ENCODE results near the gene DRC3. TPM values are rescaled to one million over a fixed set of nuclear protein-coding genes. Genes with fewer than 3 reads are reported as not detected.

Gene DRC3
- total RNA-seq, 1 experiment from 2014 or later = 2.3 TPM

DNA sequence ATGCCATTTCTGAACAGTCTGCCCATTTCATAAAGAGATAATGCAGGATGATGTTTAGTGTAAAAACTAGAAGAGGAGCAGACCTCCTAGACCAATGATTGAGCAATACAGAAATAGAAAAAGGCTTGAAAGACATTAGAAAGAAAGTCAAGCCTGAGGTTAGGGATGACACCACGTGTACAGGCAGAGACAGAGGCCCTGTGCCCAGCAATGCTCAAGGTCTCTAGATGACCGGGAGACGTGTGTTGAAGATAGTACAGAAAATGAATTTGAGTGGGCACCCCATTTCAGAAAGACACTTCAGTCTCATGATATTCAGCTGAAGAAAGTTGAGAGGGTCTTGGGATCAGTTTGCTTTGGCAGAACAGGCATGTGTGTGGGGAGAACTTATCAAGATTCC, 71.9 kb downstream of the DRC3 start:
- H3K4me1 Mint-ChIP-seq (ENCODE audit: insufficient read depth, unreplicated experiment) = peaks cover 26% of the 10 kb centered on the region
- H3K27ac Mint-ChIP-seq (ENCODE audit: low read depth, unreplicated experiment) = no peak overlapping the region
- CTCF ChIA-PET = no interaction called here

GRCh38 chr17:18045691-18046350, 73.2 kb downstream of the DRC3 start:
- peaks cover 31% of the 10 kb centered on the region for H3K36me3 Mint-ChIP-seq (ENCODE audit: insufficient read depth, unreplicated experiment)
- CTCF ChIA-PET = interaction anchor here (0.5 kb wide), 1 partner anchor 269 kb away, joined by 5 read pairs; no protein-coding TSS in a partner anchor
- H3K27ac Mint-ChIP-seq (ENCODE audit: low read depth, unreplicated experiment) = no peak overlapping the region
- H3K27me3 Mint-ChIP-seq (ENCODE audit: insufficient read depth, unreplicated experiment) = no peaks in the 10 kb centered on the region
- intact Hi-C loops (cut with micrococcal nuclease) = no loop called here
- no peak overlapping the region for H3K4me3 Mint-ChIP-seq (ENCODE audit: unreplicated experiment)
- POLR2A ChIA-PET = no interaction called here
- TF ChIP-seq CTCF (IDR thresholded peaks at IDR 0.05; ENCODE audit: unreplicated experiment) = no peak
- peaks cover 20% of the 10 kb centered on the region for H3K4me1 Mint-ChIP-seq (ENCODE audit: insufficient read depth, unreplicated experiment)
- no peak for DNase-seq (ENCODE audit: unreplicated experiment)
- H3K9me3 Mint-ChIP-seq (ENCODE audit: unreplicated experiment) = no peaks in the 10 kb centered on the region
- BruUV-seq (replicated peaks) = no TSS peak

More for the DNA sequence above, 71.9 kb downstream of the DRC3 start:
- Mint-ChIP-seq H3K36me3 (ENCODE audit: insufficient read depth, unreplicated experiment) (peaks cover 29% of the 10 kb centered on the region), H3K4me3 (ENCODE audit: unreplicated experiment) (no peak overlapping the region), H3K9me3 (ENCODE audit: unreplicated experiment) (no peaks in the 10 kb centered on the region), H3K27me3 (ENCODE audit: insufficient read depth, unreplicated experiment) (no peaks in the 10 kb centered on the region)
- TF ChIP-seq CTCF (IDR thresholded peaks at IDR 0.05; ENCODE audit: unreplicated experiment) = no peak
- intact Hi-C loops (cut with micrococcal nuclease) = no loop called here
- POLR2A ChIA-PET = no interaction called here
- DNase-seq (ENCODE audit: unreplicated experiment) = no peak
- no TSS peak for BruUV-seq (replicated peaks)

DNA sequence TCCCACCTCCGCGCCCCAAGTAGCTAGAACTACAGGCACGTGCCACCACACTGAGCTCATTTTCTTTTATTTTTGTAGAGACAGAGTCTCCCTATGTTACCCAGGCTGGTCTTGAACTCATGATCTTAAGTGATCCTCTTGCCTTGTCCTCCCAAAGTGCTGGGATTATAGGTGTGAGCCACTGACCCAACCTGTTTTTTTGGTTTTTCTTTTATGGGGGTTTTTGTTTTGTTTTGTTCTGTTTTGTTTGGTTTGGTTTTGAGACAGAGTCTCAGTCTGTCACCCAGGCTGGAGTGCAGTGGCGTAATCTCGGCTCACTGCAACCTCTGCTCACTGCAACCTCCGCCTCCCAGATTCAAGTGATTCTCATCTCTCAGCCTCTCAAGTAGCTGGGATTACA, 82.9 kb downstream of the DRC3 start:
- ChIA-PET POLR2A (no interaction called here), CTCF (no interaction called here)
- Mint-ChIP-seq H3K27ac (ENCODE audit: low read depth, unreplicated experiment) (no peak overlapping the region), H3K9me3 (ENCODE audit: unreplicated experiment) (no peaks in the 10 kb centered on the region), H3K4me1 (ENCODE audit: insufficient read depth, unreplicated experiment) (no peaks in the 10 kb centered on the region), H3K27me3 (ENCODE audit: insufficient read depth, unreplicated experiment) (no peaks in the 10 kb centered on the region), H3K4me3 (ENCODE audit: unreplicated experiment) (no peak overlapping the region), H3K36me3 (ENCODE audit: insufficient read depth, unreplicated experiment) (peaks cover 55% of the 10 kb centered on the region)
- no peak for TF ChIP-seq CTCF (IDR thresholded peaks at IDR 0.05; ENCODE audit: unreplicated experiment)
- DNase-seq (ENCODE audit: unreplicated experiment) = no peak
- intact Hi-C loops (cut with micrococcal nuclease) = no loop called here
- BruUV-seq (replicated peaks) = no TSS peak

GRCh38 chr17:18056214-18056613, 83.6 kb downstream of the DRC3 start:
- no peaks in the 10 kb centered on the region for H3K27me3 Mint-ChIP-seq (ENCODE audit: insufficient read depth, unreplicated experiment)
- BruUV-seq (replicated peaks) = no TSS peak
- H3K27ac Mint-ChIP-seq (ENCODE audit: low read depth, unreplicated experiment) = no peak overlapping the region
- intact Hi-C loops (cut with micrococcal nuclease) = no loop called here
- no peak for TF ChIP-seq CTCF (IDR thresholded peaks at IDR 0.05; ENCODE audit: unreplicated experiment)
- no peaks in the 10 kb centered on the region for H3K4me1 Mint-ChIP-seq (ENCODE audit: insufficient read depth, unreplicated experiment)
- peaks cover 55% of the 10 kb centered on the region for H3K36me3 Mint-ChIP-seq (ENCODE audit: insufficient read depth, unreplicated experiment)
- ChIA-PET POLR2A (no interaction called here), CTCF (no interaction called here)
- DNase-seq (ENCODE audit: unreplicated experiment) = no peak
- no peak overlapping the region for H3K4me3 Mint-ChIP-seq (ENCODE audit: unreplicated experiment)
- no peaks in the 10 kb centered on the region for H3K9me3 Mint-ChIP-seq (ENCODE audit: unreplicated experiment)

Data from MCF 10A (cell line).